ENCODE measurements around the gene DPP7. TPM values are rescaled to one million over a fixed set of nuclear protein-coding genes. Genes with fewer than 3 reads are reported as not detected.

DPP7 gene
- total RNA-seq, 2 donors from 2014 or later: 20.1 to 30.6 TPM

- TF ChIP-seq, protein P1, sequence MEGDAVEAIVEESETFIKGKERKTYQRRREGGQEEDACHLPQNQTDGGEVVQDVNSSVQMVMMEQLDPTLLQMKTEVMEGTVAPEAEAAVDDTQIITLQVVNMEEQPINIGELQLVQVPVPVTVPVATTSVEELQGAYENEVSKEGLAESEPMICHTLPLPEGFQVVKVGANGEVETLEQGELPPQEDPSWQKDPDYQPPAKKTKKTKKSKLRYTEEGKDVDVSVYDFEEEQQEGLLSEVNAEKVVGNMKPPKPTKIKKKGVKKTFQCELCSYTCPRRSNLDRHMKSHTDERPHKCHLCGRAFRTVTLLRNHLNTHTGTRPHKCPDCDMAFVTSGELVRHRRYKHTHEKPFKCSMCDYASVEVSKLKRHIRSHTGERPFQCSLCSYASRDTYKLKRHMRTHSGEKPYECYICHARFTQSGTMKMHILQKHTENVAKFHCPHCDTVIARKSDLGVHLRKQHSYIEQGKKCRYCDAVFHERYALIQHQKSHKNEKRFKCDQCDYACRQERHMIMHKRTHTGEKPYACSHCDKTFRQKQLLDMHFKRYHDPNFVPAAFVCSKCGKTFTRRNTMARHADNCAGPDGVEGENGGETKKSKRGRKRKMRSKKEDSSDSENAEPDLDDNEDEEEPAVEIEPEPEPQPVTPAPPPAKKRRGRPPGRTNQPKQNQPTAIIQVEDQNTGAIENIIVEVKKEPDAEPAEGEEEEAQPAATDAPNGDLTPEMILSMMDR (conservative IDR thresholded peaks at IDR 0.05): no peak
- Mint-ChIP-seq H3K4me1 (no peaks in the 10 kb centered on the region), H3K27ac (no peak overlapping the region), H3K9me3 (peaks cover 3% of the 10 kb centered on the region), H3K4me3 (no peak overlapping the region), H3K36me3 (ENCODE audit: low read depth) (peaks cover 25% of the 10 kb centered on the region), H3K27me3 (ENCODE audit: insufficient read depth) (no peaks in the 10 kb centered on the region)
- no peak overlapping the region for H3K27ac ChIP-seq (ENCODE audit: low read depth, low read length)
- H3K9me3 ChIP-seq (ENCODE audit: control insufficient read depth, low read length): peaks cover 20% of the 10 kb centered on the region
- no peak overlapping the region for H3K9ac ChIP-seq (ENCODE audit: extremely low read depth, low read length, poor library complexity, severe bottlenecking)
- H3K4me3 ChIP-seq (ENCODE audit: low read length): no peak overlapping the region
- WGBS, 2 experiments (ENCODE audit: insufficient coverage in 1 of 2, insufficient read length in 1 of 2): 94 to 95% methylated on average over 14 of the region's 14 CpGs
- DNase-seq: no peak
- H3K27me3 ChIP-seq (ENCODE audit: control insufficient read depth, insufficient read depth, low read length, poor library complexity, severe bottlenecking): no peaks in the 10 kb centered on the region
- H3K36me3 ChIP-seq (ENCODE audit: control insufficient read depth, insufficient read depth, low read length): peaks cover 70% of the 10 kb centered on the region
- no peaks in the 10 kb centered on the region for H3K4me1 ChIP-seq (ENCODE audit: control insufficient read depth, insufficient read depth, low read length)
Observed at GRCh38 chr9:137099231-137099630, 15.3 kb downstream of the DPP7 start.

DNA sequence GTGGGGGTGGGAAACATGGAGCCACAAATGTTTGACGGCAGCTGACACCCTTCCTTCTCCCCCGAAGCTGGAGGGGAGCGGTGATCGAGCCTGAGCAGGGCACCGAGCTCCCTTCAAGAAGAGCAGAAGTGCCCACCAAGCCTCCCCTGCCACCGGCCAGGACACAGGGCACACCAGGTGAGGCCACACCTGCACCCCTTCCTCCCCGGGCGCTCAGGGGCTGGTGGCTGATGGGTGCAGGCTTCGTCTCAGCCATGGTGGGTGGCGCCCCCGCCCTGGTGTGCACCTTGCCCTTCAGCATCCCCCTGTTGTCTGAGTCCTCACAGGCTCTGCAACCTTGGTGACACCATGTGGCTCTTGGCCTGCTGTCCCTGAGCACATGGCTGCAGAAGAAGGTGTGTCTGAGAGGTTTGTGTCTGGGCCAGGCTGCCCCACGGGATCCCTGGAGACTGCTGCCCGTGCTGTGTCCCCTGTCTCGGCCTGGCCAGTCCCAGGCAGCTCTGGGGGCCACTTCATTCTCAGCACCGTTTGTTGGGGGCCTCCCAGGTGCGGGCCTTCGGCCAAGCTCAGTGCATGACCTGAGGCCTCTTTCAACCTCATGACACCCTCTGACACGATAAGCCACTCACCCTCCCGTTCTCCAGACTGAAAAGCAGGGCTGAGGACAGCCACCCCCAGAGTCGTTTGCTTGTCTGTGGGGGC is 16.6 kb downstream of the DPP7 start:
- H3K36me3 ChIP-seq (ENCODE audit: control insufficient read depth, insufficient read depth, low read length): peaks cover 66% of the 10 kb centered on the region
- no peaks in the 10 kb centered on the region for H3K27me3 ChIP-seq (ENCODE audit: control insufficient read depth, insufficient read depth, low read length, poor library complexity, severe bottlenecking)
- no peaks in the 10 kb centered on the region for H3K4me1 ChIP-seq (ENCODE audit: control insufficient read depth, insufficient read depth, low read length)
- H3K27ac Mint-ChIP-seq: no peak overlapping the region
- H3K9ac ChIP-seq (ENCODE audit: extremely low read depth, low read length, poor library complexity, severe bottlenecking): no peak overlapping the region
- H3K4me3 ChIP-seq (ENCODE audit: low read length): no peak overlapping the region
- H3K9me3 ChIP-seq (ENCODE audit: control insufficient read depth, low read length): peaks cover 14% of the 10 kb centered on the region
- TF ChIP-seq, protein P1 (conservative IDR thresholded peaks at IDR 0.05): no peak
- no peak for DNase-seq
- 91 to 99% methylated on average over 14 to 20 of the region's 20 CpGs for WGBS, 2 experiments (ENCODE audit: insufficient coverage in 1 of 2, insufficient read length in 1 of 2)
- no peaks in the 10 kb centered on the region for H3K4me1 Mint-ChIP-seq
- H3K27me3 Mint-ChIP-seq (ENCODE audit: insufficient read depth): no peaks in the 10 kb centered on the region
- no peak overlapping the region for H3K27ac ChIP-seq (ENCODE audit: low read depth, low read length)
- H3K4me3 Mint-ChIP-seq: no peak overlapping the region
- peaks cover 3% of the 10 kb centered on the region for H3K9me3 Mint-ChIP-seq
- H3K36me3 Mint-ChIP-seq (ENCODE audit: low read depth): peaks cover 28% of the 10 kb centered on the region

DNA sequence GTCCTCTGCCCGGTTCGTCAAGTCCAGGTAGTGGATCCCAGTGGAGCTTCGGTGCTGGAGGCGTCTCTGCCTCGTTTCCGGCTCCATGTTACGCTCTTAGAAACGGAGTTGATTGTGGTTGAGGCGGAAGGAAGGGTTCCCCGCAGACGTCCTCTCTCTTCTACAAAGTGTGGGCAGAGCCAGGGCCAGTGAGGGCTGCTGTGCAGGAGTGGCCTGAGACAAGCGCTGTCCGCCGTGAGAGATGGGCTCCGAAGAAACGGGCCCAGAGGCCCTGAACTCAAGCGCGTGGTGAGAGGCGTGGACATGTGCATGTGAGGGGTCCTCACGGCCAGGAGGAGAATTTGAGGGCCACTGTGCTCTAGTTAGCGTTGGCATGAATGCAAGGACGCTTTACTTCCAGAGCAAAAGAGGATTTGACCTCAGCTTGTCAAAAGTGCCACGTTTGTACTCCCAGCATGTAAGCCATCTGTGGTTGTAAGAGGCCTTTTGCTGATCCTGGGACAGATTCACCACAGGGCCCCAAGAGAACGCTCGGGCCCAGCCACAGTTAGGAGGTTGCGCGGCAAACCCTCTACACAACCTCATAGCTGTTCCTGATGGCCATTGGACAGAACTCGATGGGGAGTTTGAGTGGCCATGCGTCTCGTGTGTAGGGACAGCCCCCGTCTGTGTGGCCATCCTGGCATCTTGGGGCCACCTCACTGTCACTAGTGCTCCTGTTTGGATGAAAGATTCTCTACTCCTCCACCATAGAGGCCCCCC is 17.6 kb downstream of the DPP7 start:
- Mint-ChIP-seq H3K9me3 (peaks cover 3% of the 10 kb centered on the region), H3K36me3 (ENCODE audit: low read depth) (peaks cover 34% of the 10 kb centered on the region), H3K4me1 (no peaks in the 10 kb centered on the region), H3K4me3 (no peak overlapping the region), H3K27ac (no peak overlapping the region), H3K27me3 (ENCODE audit: insufficient read depth) (no peaks in the 10 kb centered on the region)
- Histone ChIP-seq H3K9me3 (ENCODE audit: control insufficient read depth, low read length) (peaks cover 4% of the 10 kb centered on the region), H3K36me3 (ENCODE audit: control insufficient read depth, insufficient read depth, low read length) (peaks cover 65% of the 10 kb centered on the region), H3K4me1 (ENCODE audit: control insufficient read depth, insufficient read depth, low read length) (no peaks in the 10 kb centered on the region), H3K27me3 (ENCODE audit: control insufficient read depth, insufficient read depth, low read length, poor library complexity, severe bottlenecking) (no peaks in the 10 kb centered on the region), H3K27ac (ENCODE audit: low read depth, low read length) (no peak overlapping the region), H3K9ac (ENCODE audit: extremely low read depth, low read length, poor library complexity, severe bottlenecking) (no peak overlapping the region), H3K4me3 (ENCODE audit: low read length) (no peak overlapping the region)
- 93 to 95% methylated on average over 29 to 31 of the region's 31 CpGs for WGBS, 2 experiments (ENCODE audit: insufficient coverage in 1 of 2, insufficient read length in 1 of 2)
- TF ChIP-seq, protein P1 (conservative IDR thresholded peaks at IDR 0.05): no peak
- no peak for DNase-seq
